GM06990 (cell line): ENCODE measurements around the gene KRTAP10-9.
"Not testable (repeated sequence)": the region's sequence is repeated elsewhere in the genome, so short reads cannot be mapped to it uniquely, and the experiment has no call there.

Source experiments
- DNase-seq: peaks from one replicate; pipeline ENCODE4 v3.0.0-alpha.2; 2011; ENCODE audit not compliant: insufficient read length; ENCODE audit errors: extremely low read depth
- H3K27me3 ChIP-seq: replicated peaks from 2 replicates; pipeline ENCODE4 v1.6.0; 2011; ENCODE audit warnings: low read length; ENCODE audit not compliant: control insufficient read depth, insufficient read depth
- H3K36me3 ChIP-seq: 2 replicates; pipeline ENCODE4 v1.5.1; 2011; ENCODE audit warnings: low read length; ENCODE audit not compliant: control insufficient read depth, insufficient read depth
- H3K4me3 ChIP-seq: replicated peaks from 2 replicates; pipeline ENCODE4 v1.5.1; 2011; ENCODE audit warnings: low read depth, mild to moderate bottlenecking, control low read depth, low read length
- TF ChIP-seq, protein P1 (sequence below): IDR thresholded peaks from 2 replicates; pipeline ENCODE4 v1.5.1; 2011; ENCODE audit warnings: low read length, control low read depth, mild to moderate bottlenecking, inconsistent platforms; ENCODE audit not compliant: insufficient read depth, poor library complexity, severe bottlenecking

The KRTAP10-9 gene

DNA sequence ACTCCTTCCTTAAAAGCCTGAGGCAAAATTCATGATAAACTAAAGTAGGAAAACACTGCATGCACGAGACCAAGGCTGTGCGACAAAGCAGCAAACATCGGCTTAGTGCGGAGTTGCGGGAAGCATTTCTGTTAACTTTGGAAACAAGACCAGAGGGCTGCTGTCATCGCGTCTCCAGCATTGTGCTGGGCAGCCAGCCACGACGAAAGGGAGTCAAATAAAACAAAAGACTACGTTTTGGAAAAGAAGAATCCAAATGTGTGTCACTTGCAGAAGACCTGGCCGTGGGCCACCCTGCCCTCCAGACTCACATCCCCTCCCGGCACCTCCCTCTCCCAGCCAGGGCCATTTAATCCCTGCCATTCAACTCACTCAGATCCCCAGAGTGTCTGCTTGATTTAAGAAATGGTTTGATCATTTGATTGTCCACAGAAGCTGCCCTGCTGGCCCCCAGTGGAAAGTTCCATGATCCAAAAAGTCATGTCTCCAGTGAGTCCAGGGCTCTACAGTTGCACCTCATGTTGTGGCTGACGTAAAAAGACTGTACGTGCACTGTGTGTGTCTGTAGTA is 16.9 kb downstream of the KRTAP10-9 start:
- H3K27me3 ChIP-seq: no peaks in the 10 kb centered on the region
- no peak overlapping the region for H3K4me3 ChIP-seq
- H3K36me3 ChIP-seq: no peaks in the 10 kb centered on the region
- TF ChIP-seq, protein P1, sequence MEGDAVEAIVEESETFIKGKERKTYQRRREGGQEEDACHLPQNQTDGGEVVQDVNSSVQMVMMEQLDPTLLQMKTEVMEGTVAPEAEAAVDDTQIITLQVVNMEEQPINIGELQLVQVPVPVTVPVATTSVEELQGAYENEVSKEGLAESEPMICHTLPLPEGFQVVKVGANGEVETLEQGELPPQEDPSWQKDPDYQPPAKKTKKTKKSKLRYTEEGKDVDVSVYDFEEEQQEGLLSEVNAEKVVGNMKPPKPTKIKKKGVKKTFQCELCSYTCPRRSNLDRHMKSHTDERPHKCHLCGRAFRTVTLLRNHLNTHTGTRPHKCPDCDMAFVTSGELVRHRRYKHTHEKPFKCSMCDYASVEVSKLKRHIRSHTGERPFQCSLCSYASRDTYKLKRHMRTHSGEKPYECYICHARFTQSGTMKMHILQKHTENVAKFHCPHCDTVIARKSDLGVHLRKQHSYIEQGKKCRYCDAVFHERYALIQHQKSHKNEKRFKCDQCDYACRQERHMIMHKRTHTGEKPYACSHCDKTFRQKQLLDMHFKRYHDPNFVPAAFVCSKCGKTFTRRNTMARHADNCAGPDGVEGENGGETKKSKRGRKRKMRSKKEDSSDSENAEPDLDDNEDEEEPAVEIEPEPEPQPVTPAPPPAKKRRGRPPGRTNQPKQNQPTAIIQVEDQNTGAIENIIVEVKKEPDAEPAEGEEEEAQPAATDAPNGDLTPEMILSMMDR: no peak
- no peak for DNase-seq

DNA sequence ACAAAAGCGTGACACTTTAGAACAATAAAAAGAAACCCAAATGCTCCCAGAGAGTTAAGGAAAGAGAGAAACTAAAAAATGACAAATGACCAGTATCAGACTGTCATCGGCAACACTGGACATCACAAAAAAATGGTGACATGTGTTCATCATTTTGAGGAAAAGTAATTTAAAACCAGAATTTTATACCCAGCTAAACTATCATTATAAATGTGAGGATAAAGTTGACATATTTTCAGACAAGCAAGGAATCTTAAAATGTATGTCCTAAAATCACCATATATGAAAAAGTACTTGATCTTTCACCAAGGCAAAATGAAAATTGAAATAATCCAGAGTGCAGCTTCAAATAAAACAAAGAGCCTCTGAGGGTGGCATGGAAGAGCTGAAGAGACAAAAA is 18.0 kb downstream of the KRTAP10-9 start:
- TF ChIP-seq, protein P1: no peak
- Histone ChIP-seq H3K4me3 (no peak overlapping the region), H3K27me3 (no peaks in the 10 kb centered on the region), H3K36me3 (no peaks in the 10 kb centered on the region)
- DNase-seq: no peak

DNA sequence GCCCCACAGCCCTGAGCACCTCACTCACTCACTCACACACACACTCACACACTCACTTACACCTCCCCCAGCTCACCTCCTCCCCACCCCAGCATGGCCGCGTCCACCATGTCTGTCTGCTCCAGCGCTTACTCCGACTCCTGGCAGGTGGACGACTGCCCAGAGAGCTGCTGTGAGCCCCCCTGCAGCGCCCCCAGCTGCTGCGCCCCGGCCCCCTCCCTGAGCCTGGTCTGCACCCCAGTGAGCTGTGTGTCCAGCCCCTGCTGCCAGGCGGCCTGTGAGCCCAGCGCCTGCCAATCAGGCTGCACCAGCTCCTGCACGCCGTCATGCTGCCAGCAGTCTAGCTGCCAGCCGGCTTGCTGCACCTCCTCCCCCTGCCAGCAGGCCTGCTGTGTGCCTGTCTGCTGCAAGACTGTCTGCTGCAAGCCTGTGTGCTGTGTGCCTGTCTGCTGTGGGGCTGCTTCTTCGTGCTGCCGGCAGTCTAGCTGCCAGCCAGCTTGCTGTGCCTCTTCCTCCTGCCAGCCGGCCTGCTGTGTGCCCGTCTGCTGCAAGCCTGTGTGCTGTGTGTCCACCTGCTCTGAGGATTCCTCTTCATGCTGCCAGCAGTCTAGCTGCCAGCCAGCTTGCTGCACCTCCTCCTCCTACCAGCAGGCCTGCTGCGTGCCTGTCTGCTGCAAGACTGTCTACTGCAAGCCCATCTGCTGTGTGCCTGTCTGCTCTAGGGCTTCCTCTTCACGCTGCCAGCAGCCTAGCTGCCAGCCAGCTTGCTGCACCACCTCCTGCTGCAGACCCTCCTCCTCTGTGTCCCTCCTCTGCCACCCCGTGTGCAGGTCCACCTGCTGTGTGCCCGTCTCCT is 19.7 kb downstream of the KRTAP10-9 start, which contains the start of gene KRTAP10-11:
Gene KRTAP10-11, plus strand, starts transcription at position 49 of the 856 bp plus-strand sequence. Its CDS starts 45 bp downstream, at position 94.
- DNase-seq, H3K27me3 ChIP-seq, H3K36me3 ChIP-seq, H3K4me3 ChIP-seq: not testable (repeated sequence)

DNA sequence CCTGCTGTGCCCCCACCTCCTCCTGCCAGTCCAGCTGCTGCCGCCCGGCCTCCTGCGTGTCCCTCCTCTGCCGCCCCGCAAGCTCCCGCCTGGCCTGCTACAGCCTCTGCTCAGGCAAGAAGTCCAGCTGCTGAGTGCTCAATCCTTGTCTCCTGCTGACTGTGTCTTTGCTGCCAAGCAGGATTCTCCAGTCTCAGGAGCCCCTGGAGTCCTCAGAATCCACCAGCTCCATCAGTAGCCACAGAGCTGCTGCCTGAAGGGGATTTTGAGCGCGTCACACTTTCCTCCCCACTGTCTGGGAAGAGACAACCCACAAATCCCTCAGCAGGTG is 20.3 kb downstream of the KRTAP10-9 start:
- no peaks in the 10 kb centered on the region for H3K36me3 ChIP-seq
- DNase-seq: no peak

DNA sequence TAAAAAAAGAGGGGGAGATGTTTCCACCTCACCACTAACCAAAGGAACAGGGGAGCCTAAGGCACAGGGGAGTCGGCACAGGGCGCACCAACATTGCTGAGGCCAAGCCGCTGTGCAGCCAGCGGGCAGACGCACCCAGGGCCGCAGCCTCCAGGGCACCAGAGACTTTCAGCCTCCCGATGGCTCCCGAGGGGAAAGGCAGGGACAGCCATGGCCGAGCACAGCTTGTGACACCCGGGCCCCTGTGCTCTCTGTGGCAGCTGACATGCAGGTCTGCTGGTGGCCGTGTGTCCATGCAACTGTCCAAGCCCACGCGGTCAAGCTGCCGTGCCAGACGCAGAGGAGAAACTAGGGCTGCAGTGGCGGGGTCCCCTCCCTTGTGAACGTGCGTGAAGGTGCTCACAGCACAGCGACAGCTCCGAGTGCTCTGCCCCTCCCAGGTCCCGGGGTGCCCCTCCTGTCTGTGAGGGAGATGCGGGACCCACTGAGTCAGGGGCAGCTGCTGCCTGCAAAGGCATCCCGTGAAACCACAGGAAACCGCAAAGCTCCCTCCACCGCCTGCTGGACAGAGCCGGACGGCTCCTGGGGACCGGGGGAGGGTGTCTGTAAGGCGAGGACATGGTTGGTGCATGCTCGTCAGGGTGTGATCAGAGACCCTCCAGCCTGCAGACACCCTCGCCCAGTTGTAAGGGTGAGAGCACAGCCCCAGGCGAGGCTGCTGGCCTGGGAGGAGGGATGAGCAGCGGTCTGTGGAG is 21.8 kb downstream of the KRTAP10-9 start:
- TF ChIP-seq, protein P1: no peak
- Histone ChIP-seq H3K4me3 (no peak overlapping the region), H3K27me3 (no peaks in the 10 kb centered on the region), H3K36me3 (no peaks in the 10 kb centered on the region)
- DNase-seq: no peak

More for the DNA sequence above, 20.3 kb downstream of the KRTAP10-9 start:
- Histone ChIP-seq H3K4me3 (no peak overlapping the region), H3K27me3 (no peaks in the 10 kb centered on the region)
- TF ChIP-seq, protein P1: no peak

DNA sequence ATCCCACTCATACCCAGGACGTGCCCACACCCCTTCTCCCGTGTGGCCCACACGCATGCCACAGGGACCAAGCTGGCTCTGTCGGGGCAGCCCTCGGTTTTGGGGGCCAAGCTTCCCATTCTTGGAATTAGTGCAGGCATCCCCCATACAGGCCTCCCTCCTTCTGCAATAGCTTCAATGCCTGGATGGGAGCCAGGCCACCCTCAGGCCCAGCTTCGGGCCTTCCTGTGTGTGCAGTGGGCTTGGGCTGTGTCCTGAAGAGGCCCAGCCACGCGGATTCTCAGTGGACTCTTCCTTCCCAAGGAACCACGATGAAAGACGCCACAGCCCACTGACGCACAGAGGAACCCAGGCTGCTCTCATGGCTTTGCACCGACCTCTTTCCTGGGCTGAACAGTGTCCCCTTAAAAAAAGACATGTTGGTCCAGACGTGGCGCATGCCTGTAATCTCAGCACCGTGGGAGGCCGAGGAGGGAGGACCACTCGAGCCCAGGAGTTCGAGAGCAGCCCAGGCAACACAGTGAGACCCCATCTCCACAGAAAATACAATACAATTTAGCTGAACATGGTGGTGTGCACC is 22.7 kb downstream of the KRTAP10-9 start:
- Histone ChIP-seq H3K36me3 (no peaks in the 10 kb centered on the region), H3K4me3 (no peak overlapping the region), H3K27me3 (no peaks in the 10 kb centered on the region)
- TF ChIP-seq, protein P1: no peak
- DNase-seq: no peak
